DOHH2 (cell line): Measurements from ENCODE around the gene SBK2.
"Not testable (repeated sequence)": the region's sequence is repeated elsewhere in the genome, so short reads cannot be mapped to it uniquely, and the experiment has no call there.

Source experiments
- CTCF ChIP-seq: fragments of 200-600 bp; sonication (generic); IDR thresholded peaks from one replicate; pipeline ENCODE4 v1.5.1; 2014; ENCODE audit warnings: antibody characterized with exemption, mild to moderate bottlenecking, low read depth, low read length; ENCODE audit not compliant: poor library complexity, severe bottlenecking
- EZH2phosphoT487 ChIP-seq: fragments of 200-600 bp; sonication (generic); IDR thresholded peaks from 2 replicates; pipeline ENCODE4 v1.6.1; 2017; ENCODE audit warnings: borderline replicate concordance, mild to moderate bottlenecking, antibody characterized with exemption, low read length, moderate library complexity, mixed read lengths

GRCh38 chr19:55496820-55497219 is 40.1 kb downstream of the SBK2 start:
- not testable (repeated sequence) for TF ChIP-seq CTCF, EZH2phosphoT487
